ENCODE measurements around the gene PDGFRA.
"Not testable (repeated sequence)": the region's sequence is repeated elsewhere in the genome, so short reads cannot be mapped to it uniquely, and the experiment has no call there.

The PDGFRA gene

DNA sequence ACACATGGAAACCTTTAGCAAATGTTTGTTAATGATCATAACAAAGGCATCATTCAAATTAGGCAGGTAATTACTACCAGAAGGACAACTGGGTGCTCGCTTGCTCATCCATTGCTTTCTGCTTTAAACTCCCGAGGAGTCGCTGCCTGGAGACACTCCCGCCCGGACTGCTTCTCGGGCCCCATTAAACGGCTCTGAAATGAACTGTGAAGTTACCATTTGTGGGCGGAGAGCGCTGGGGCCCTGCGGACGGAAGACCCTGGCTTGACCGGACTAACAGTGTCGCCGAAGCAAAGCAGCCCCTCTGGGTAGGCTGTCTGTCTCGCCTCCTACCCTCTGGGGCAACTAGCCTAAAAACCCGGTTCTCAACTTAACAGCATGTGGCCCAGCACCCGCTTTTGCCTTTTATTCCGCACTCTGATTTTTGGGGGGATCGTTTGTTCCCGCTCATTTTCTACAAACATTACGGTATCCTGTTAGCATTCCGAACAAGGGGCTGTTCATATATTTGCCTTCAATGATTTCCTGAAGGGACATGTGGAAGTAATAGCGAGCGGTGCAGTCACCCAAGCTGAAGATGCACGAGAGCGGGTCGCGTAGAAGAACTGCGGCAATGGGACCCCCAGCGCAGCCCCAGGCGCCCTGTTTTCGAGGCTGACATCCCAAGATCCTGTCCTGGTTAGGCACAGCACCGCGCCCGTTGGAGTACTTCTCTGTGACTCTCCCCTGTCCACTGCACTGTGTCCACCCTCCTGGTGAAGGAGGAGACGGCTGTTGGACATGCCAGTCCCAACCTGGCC, 1.6 kb upstream of the PDGFRA start:
- DNase-seq (ENCODE audit: insufficient read length, low spot score) (peak; percentile 47), FAIRE-seq (no peak)

DNA sequence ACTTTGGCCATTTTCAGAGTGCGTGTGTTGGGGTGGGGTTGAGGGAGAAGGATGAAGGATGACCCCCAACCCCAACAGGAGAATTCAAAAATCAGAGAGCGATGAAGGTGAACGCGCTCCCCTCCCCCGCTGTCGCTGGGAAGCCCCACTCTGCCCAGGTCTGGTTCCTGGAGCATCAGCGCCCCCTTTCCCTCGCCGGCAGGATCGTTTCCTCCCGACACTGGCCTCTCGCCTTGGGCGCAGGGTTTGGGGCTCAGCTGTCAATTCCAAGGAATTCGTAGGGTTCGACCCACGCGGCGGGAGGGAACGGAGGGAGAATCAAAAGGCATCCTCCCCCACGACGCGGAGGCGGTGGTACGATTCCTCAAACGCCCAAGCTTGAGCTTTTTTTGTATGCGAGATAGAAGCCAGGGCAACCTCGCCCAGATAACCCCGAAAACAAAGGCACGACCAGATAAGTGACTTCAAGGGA, 1.0 kb upstream of the PDGFRA start:
- peak; percentile 65 for DNase-seq (ENCODE audit: insufficient read length, low spot score)

DNA sequence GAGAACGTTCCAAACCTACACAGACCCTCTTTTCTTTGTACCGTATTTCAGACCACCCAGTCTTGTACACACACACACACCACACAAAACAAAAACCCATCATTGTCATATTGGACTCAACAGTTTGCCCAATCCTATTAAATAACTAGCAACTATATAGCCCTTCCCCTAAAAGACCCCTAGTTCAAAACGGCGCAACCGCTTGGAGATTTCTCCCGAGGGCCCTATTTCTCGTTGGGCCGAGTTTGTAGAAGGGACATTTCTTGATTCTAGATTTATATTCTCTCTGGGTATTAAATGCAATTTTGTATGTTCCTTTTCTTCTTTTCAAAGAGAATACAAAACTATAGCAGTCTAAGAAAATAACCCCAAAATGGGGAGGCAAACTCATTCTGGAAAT, 547 bp upstream of the PDGFRA start:
- FAIRE-seq: no peak
- DNase-seq (ENCODE audit: insufficient read length, low spot score): no peak

More for the DNA sequence above, 1.0 kb upstream of the PDGFRA start:
- FAIRE-seq: no peak

- DNase-seq (ENCODE audit: insufficient read length, low spot score): no peak
- FAIRE-seq: no peak
Measured at GRCh38 chr4:54229631-54230483, 764 bp downstream of the PDGFRA start.

- no peak for FAIRE-seq
- no peak for DNase-seq (ENCODE audit: insufficient read length, low spot score)
Measured at GRCh38 chr4:54230484-54231418, 1.7 kb downstream of the PDGFRA start.

DNA sequence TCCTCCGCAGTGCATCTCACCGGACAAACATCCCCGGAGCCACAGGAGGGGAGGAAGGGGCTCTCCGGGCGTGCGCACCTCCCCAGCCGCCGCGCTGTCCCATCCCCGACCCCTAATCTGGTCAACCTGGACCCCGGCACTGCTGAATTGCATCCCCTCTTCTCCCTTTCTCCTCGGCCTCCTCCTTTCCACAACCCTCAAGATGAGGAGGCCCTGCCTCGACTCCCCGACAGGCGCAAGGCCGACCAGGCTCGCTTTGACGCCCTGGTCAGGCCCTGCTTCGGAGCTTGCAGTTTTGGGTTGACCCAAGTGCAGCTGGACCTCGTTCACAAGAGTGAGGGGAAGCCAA, 2.3 kb downstream of the PDGFRA start:
- FAIRE-seq: no peak
- no peak for DNase-seq (ENCODE audit: insufficient read length, low spot score)

GRCh38 chr4:54231768-54232688, 2.9 kb downstream of the PDGFRA start:
- FAIRE-seq (no peak), DNase-seq (ENCODE audit: insufficient read length, low spot score) (no peak)

DNA sequence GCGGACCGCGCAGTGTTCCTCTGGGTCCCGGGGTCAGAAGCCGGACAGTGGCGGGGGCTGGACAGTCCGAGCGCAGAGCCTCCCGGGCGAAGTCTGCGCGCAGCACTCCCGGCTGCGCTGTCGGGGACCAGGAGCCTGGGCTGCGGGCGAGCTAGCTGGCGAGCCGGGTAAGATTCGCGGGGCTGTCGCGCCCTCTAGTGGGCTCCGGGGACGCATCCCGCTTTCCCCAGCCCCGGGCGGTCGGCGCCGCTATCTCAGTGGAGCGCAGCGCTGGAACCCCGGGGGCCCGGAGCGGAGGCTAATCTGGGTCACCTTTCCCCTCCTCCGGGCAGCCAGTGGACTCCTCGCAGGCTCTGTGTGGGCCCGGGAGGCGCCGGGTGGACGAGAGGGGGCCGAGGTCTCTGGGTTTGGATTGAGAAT, 4.2 kb downstream of the PDGFRA start:
- DNase-seq (ENCODE audit: insufficient read length, low spot score) (peak; percentile 71), FAIRE-seq (no peak)

GRCh38 chr4:54233697-54234496, 4.8 kb downstream of the PDGFRA start:
- FAIRE-seq (no peak), DNase-seq (ENCODE audit: insufficient read length, low spot score) (peak; percentile 53)

DNA sequence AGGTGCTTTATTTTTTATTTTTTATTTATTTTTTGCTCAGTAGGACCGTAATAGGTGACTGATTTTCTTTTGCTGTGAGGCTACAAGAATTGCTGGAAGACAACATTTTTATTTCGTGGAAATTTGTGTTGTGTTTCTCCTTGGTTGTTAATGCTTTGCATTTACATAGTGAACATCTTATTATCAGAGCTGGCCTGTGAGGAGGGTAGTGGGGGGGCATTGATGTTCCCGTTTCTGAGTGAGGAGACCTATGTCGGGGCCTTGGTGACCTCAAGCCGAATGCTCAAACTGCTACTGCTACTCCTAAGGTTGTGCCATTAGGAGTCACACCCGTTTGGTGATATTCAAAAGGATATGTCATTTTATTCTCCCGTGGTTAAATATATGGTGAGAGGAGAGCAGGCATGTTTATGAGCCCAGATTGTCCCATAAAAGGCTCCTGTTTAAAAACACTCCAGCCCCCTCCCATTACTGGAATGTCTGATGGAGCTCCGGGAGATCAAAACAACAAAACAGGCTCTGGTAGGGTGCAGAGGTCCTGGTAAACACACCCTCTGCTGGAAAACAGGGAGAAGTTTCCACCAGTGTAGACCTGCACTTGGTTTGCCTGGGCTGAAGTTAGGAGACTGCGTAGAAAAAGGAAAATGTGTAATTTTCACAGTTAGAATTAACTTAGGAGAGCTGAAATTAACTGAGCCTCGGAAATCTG, 5.6 kb downstream of the PDGFRA start:
- FAIRE-seq: no peak
- DNase-seq (ENCODE audit: insufficient read length, low spot score): no peak

GRCh38 chr4:54236316-54236715, 7.2 kb downstream of the PDGFRA start:
- not testable (repeated sequence) for FAIRE-seq; DNase-seq (ENCODE audit: insufficient read length, low spot score)

DNA sequence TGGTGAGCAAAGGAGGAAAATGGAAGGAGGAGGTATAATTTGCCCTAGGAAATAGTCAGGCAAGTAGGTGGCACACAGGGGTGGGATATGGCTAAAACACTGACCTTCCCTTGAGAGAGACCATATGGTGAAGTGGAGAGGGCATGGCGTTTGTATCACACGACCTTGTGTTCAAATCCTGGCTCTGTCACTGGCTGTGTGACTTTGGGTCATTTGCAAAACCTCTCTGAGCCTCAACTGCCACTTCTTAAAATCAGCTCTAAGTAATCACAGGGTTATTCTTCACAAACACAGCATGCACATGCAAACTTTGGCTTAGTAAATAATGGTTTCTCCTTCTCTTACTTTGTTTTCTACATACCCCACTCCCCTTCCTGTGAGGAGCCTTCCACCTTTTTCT, 8.7 kb downstream of the PDGFRA start:
- FAIRE-seq (no peak), DNase-seq (ENCODE audit: insufficient read length, low spot score) (no peak)

- FAIRE-seq (no peak), DNase-seq (ENCODE audit: insufficient read length, low spot score) (no peak)
Measured at GRCh38 chr4:54238389-54238788, 9.3 kb downstream of the PDGFRA start.

DNA sequence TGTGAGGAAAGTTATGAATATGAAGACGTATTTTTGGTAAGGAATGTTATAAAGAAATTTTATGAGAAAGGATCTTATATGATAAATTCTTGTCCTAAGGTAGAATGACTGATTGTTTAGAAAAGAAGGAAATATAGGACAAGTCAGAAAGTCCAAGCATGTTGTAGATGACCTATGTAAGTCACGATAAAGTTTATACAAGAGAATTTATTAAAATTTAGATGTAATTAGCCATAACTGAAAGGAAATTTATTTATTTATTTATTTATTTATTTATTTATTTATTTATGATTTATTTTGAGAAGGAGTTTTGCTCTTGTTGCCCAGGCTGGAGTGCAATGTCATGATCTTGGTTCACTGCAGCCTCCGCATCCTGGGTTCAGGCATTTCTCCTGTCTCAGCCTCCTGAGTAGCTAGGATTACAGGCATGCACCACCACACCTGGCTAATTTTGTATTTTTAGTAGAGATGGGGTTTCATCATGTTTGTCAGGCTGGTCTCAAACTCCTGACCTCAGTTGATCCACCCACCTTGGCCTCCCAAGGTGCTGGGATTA, 12.3 kb downstream of the PDGFRA start:
- not testable (repeated sequence) for FAIRE-seq

GRCh38 chr4:54243541-54243940, 14.4 kb downstream of the PDGFRA start:
- FAIRE-seq: not testable (repeated sequence)

More for the DNA sequence above, 12.3 kb downstream of the PDGFRA start:
- not testable (repeated sequence) for DNase-seq (ENCODE audit: insufficient read length, low spot score)

GRCh38 chr4:54252312-54252711, 23.2 kb downstream of the PDGFRA start:
- DNase-seq (ENCODE audit: insufficient read length, low spot score); FAIRE-seq: not testable (repeated sequence)

More at GRCh38 chr4:54243541-54243940, 14.4 kb downstream of the PDGFRA start:
- DNase-seq (ENCODE audit: insufficient read length, low spot score): not testable (repeated sequence)

DNA sequence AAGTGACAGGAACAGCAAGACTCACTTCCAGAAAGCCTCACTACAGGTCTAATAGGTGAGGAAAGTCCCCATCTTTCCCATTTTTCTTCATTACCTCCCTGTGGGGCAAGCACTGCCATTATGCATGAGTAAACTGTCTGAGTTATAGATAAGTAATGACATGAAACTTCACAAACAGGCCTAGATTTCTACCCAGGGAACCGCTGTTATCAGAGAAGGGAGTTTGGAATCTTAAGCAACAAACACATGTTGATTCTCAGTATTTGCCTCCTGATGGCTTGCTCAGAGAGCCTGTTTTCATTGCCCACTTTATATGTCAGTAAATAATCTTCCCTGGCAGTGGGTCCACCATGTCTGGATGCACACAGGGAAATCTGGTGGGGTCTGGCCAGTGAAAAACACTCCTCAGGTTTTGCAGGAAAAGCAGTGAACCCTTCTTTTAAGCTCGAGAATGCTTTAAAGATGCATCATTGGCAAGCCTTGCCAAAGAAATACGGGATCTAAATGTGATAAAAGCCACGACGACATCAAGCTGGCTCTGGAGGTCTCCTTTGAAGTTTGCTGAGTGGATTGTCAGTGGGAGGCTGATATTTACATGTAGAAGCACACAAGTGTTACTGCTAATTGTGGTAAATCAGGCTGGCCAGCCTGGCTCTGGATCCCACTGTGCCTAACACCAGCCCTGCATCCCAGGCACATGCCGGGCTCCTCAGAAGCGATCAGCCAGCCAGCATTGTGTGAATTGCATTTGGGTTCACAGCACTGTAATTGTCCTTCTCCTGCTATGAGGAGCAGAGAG, 25.2 kb downstream of the PDGFRA start:
- no peak for DNase-seq (ENCODE audit: insufficient read length, low spot score)
- FAIRE-seq: peak; percentile 62
